Upper lobe of left lung (tissue), 6 donors: ENCODE measurements around the gene FSD1. TPM values are rescaled to one million over a fixed set of nuclear protein-coding genes. Genes with fewer than 3 reads are reported as not detected.

Experiments
- ATAC-seq, 2 donors: fragments of 200-7000 bp; cut with Tn5 transposase; one replicate each; pipeline ENCODE4 v1.9.1; 2022; ENCODE audit warnings: mild to moderate bottlenecking in 2 of 2, moderate library complexity in 2 of 2; ENCODE audit not compliant: low FRiP score in 2 of 2
- DNase-seq, 2 donors: peaks; one replicate each; pipeline ENCODE4 v3.0.0-alpha.2; 2019 to 2020
- H3K27ac ChIP-seq, 4 donors: fragments of 200-600 bp; sonication (generic); one replicate each; pipeline ENCODE4 v1.5.1; 2016 to 2019
- H3K27me3 ChIP-seq, 4 donors: fragments of 200-600 bp; sonication (generic); one replicate each; pipeline ENCODE4 v1.5.1; 2017 to 2019
- H3K36me3 ChIP-seq, 4 donors: fragments of 200-600 bp; sonication (generic); one replicate each; pipeline ENCODE4 v1.5.1; 2016 to 2019
- H3K4me1 ChIP-seq, 4 donors: fragments of 200-600 bp; sonication (generic); one replicate each; pipeline ENCODE4 v1.5.1; 2018 to 2019
- H3K4me3 ChIP-seq, 4 donors: fragments of 200-600 bp; sonication (generic); one replicate each; pipeline ENCODE4 v1.5.1; 2017 to 2019; ENCODE audit warnings: mild to moderate bottlenecking in 2 of 4, moderate library complexity in 1 of 4
- H3K9me3 ChIP-seq, 4 donors: fragments of 200-600 bp; sonication (generic); one replicate each; pipeline ENCODE4 v1.5.1; 2018 to 2019
- EP300 ChIP-seq, 4 donors: sonication (generic); formaldehyde crosslinking; IDR thresholded peaks; one replicate each; pipeline ENCODE4 v1.5.1; 2017; ENCODE audit warnings: antibody characterized with exemption in 4 of 4, control low read depth in 2 of 4
- POLR2A ChIP-seq, 4 donors: fragments of 450-650 bp; IDR thresholded peaks; one replicate each; pipeline ENCODE4 v1.5.1; 2016 to 2017; ENCODE audit warnings: antibody characterized with exemption in 4 of 4, mild to moderate bottlenecking in 2 of 4
- POLR2AphosphoS5 ChIP-seq, 2 donors: sonication (generic); formaldehyde crosslinking; IDR thresholded peaks; one replicate each; pipeline ENCODE4 v1.5.1; 2017; ENCODE audit warnings: antibody characterized with exemption in 2 of 2
- WGBS, 2 donors: methylation state at CpG; one replicate each; pipeline ENCODE4 v1.1.5; 2017 to 2018; 5-methylcytosine and 5-hydroxymethylcytosine counted together
- total RNA-seq, 6 donors: library from RNA; depleted of rRNA in 4 of 6; stranded (reverse); fragments of >200 nt in 4 of 6; gene quantifications; one replicate each; pipeline versions ENCODE4 v1.1.0 to v1.2.1, GENCODE V29; 2016 to 2021
- TF ChIP-seq, protein P1 (sequence below), 6 experiments: fragments of 450-650 bp in 4 of 6; fragments of 200-600 bp in 2 of 6; sonication (generic) in 2 of 6; IDR thresholded peaks; one replicate each; pipeline ENCODE4 v1.5.1; 2016 to 2019; ENCODE audit warnings: antibody characterized with exemption in 6 of 6
- donor health status: DM: no; HTN: no; CAD: no; lungs with moderate emphysema.
- donor health status: DM: no; HTN: yes; CAD: no; lungs with severe emphysema.

FSD1 gene
- 1 to 10 TPM in 2 of 6 donors, under 1 TPM in 4; 0.54 to 2.1 (median 0.82) TPM for total RNA-seq

DNA sequence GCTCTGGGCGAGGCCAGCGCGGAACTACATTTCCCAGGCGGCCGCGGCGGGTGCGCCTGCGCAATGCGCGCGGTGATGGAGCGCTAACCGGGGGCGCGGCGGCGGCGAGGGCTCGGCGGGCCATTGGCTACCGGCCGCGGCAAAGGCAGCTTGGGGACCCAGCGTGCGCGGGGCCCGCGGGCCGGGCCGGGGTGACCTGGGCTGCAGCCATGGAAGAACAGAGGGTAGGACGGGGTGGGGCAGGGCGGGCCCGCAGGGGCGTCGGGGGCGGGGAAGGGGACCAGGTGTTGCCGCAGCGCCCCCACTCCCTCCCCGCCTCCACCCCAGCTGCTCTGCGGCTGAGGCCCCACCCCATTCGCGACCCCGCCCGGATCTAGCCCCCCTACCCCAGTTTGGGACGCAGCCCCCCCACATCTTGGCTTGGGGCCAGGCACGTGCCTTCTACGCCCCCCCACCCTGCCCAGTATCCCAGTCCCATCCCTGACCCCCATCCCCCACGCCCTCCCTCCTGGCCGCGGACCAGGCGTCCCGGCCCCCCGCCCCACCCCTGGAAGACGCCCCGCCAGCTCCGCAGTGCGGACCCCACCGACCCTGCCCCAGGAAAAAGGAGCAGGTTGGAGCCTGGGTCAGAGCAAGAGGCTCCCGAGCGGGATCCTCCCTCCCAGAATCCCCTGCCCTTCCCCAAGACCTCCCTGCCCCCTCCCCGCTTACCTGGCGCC is at the start of gene FSD1:
TSS of gene FSD1 (plus strand) at position 61 of the 719 bp plus-strand sequence. CDS start at position 210, 149 bp downstream.
- peak in 1 of 2 donors; percentile 48 for ATAC-seq
- Histone ChIP-seq H3K27ac (no peak within 1 kb of the TSS), H3K4me3 (peak within 1 kb of the TSS in 3 of 4 donors; percentile 22 to 38 (median 26)), H3K9me3 (no peaks in the 10 kb centered on the region), H3K27me3 (peaks cover 0 to 14% (median 3%) of the 10 kb centered on the region in 4 donors), H3K36me3 (no peaks in the 10 kb centered on the region), H3K4me1 (peaks cover 0 to 6% (median 5%) of the 10 kb centered on the region in 4 donors)
- peak in 1 of 2 donors; percentile 89 for DNase-seq
- WGBS, 2 donors, result 1 to 33% methylated on average over 1 to 37 of the region's 63 CpGs
- TF ChIP-seq, protein P1, sequence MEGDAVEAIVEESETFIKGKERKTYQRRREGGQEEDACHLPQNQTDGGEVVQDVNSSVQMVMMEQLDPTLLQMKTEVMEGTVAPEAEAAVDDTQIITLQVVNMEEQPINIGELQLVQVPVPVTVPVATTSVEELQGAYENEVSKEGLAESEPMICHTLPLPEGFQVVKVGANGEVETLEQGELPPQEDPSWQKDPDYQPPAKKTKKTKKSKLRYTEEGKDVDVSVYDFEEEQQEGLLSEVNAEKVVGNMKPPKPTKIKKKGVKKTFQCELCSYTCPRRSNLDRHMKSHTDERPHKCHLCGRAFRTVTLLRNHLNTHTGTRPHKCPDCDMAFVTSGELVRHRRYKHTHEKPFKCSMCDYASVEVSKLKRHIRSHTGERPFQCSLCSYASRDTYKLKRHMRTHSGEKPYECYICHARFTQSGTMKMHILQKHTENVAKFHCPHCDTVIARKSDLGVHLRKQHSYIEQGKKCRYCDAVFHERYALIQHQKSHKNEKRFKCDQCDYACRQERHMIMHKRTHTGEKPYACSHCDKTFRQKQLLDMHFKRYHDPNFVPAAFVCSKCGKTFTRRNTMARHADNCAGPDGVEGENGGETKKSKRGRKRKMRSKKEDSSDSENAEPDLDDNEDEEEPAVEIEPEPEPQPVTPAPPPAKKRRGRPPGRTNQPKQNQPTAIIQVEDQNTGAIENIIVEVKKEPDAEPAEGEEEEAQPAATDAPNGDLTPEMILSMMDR (IDR thresholded peaks at IDR 0.05), result no peak
- no peak for TF ChIP-seq EP300 (IDR thresholded peaks at IDR 0.05)
- no peak for TF ChIP-seq POLR2A (IDR thresholded peaks at IDR 0.05)
- TF ChIP-seq POLR2AphosphoS5 (IDR thresholded peaks at IDR 0.05), result no peak

DNA sequence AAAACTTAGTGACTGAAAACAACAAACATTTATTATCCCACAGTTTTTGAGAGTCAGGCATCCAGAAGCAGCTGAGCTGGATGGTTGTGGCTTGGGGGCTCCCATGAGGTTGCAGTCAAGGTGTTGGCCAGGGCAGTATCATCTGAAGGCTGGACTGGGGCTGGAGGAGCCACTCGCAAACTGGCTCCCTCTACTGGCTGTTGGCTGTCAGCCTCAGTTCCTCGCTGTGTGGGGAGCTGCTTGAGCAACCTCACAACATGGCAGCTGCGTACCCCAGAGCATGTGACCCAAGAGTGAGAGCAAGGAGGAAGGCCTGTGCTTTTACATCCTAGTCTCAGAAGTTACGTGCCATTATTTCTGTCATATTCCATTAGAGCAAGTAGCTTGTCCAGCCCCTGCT is 47.8 kb upstream of the FSD1 start:
- Histone ChIP-seq H3K4me1 (no peaks in the 10 kb centered on the region), H3K27ac (no peak overlapping the region), H3K4me3 (no peak overlapping the region), H3K27me3 (no peaks in the 10 kb centered on the region), H3K36me3 (peaks cover 41 to 98% (median 91%) of the 10 kb centered on the region in 4 donors), H3K9me3 (peaks cover 0 to 6% (median 0%) of the 10 kb centered on the region in 4 donors)
- DNase-seq (no peak), ATAC-seq (no peak)
- TF ChIP-seq, protein P1 (IDR thresholded peaks at IDR 0.05), result no peak
- TF ChIP-seq POLR2A (IDR thresholded peaks at IDR 0.05), result no peak
- TF ChIP-seq POLR2AphosphoS5 (IDR thresholded peaks at IDR 0.05), result no peak
- TF ChIP-seq EP300 (IDR thresholded peaks at IDR 0.05), result no peak
- 96 to 100% methylated on average over 3 to 4 of the region's 4 CpGs for WGBS, 2 donors

DNA sequence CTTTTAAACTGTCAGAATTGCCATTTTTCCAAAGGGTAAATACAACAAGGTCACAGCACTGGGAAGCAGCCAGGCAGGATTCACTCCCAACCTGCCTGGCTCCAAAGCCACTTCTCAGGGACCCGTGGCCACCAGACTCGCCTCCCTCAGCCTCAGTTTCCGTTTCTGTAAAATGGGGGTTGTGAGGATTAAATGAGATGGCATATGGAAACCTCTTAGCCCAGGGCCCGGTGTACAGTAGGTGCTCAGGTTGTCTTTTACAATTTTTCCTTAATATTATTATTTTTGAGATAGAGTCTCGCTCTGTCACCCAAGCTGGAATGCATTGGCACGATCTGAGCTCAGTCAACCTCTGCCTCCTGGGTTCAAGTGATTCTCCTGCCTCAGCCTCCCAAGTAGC is 47.4 kb upstream of the FSD1 start:
- no peaks in the 10 kb centered on the region for H3K4me1 ChIP-seq
- no peak overlapping the region for H3K27ac ChIP-seq
- H3K27me3 ChIP-seq, result no peaks in the 10 kb centered on the region
- peaks cover 41 to 98% (median 91%) of the 10 kb centered on the region in 4 donors for H3K36me3 ChIP-seq
- H3K4me3 ChIP-seq, result no peak overlapping the region
- TF ChIP-seq POLR2A (IDR thresholded peaks at IDR 0.05) (no peak), POLR2AphosphoS5 (IDR thresholded peaks at IDR 0.05) (no peak), EP300 (IDR thresholded peaks at IDR 0.05) (no peak)
- TF ChIP-seq, protein P1 (IDR thresholded peaks at IDR 0.05), result no peak
- DNase-seq (no peak), ATAC-seq (no peak)
- WGBS, 2 donors, result 84 to 89% methylated on average over 6 of the region's 6 CpGs
- H3K9me3 ChIP-seq, result peaks cover 0 to 6% (median 0%) of the 10 kb centered on the region in 4 donors

DNA sequence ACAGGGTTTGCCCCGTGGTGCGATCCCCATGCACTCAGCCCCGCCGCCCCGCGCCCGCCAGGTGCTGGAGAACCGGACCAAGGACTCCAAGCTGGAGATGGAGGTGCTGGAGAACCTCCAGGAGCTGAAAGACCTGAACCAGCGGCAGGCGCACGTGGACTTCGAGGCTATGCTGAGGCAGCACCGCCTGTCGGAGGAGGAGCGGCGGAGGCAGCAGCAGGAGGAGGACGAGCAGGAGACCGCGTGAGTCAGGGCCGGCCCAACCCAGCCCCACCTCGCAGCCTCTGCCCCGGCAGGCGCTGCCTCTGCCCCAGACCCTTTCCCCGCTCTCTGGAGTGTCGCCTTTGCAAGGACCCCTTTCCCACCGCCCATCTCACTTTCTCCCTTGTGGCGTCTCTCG is 46.2 kb upstream of the FSD1 start:
- Histone ChIP-seq H3K4me3 (no peak overlapping the region), H3K27me3 (no peaks in the 10 kb centered on the region), H3K27ac (no peak overlapping the region), H3K36me3 (peaks cover 40 to 99% (median 90%) of the 10 kb centered on the region in 4 donors), H3K4me1 (no peaks in the 10 kb centered on the region), H3K9me3 (peaks cover 0 to 6% (median 0%) of the 10 kb centered on the region in 4 donors)
- TF ChIP-seq POLR2A (IDR thresholded peaks at IDR 0.05) (no peak), POLR2AphosphoS5 (IDR thresholded peaks at IDR 0.05) (no peak), EP300 (IDR thresholded peaks at IDR 0.05) (no peak)
- TF ChIP-seq, protein P1 (IDR thresholded peaks at IDR 0.05), result no peak
- ATAC-seq (peak in 1 of 2 donors; percentile 51), DNase-seq (peak in 1 of 2 donors; percentile 85)
- WGBS, 2 donors, result 94 to 96% methylated on average over 21 to 28 of the region's 28 CpGs
